NCI-H2107 treated with DMSO at 0.1 percent for 48 hours (cell line): ENCODE results near the gene CYP2F1.
"Not testable (repeated sequence)": the region's sequence is repeated elsewhere in the genome, so short reads cannot be mapped to it uniquely, and the experiment has no call there.

ENCODE experiments used
- DNase-seq: peaks from one replicate; lab custom pipeline; 2025; ENCODE audit not compliant: unreplicated experiment; lab: John Stamatoyannopoulos, UW

Gene CYP2F1

GRCh38 chr19:41114132-41114531, at the start of gene CYP2F1:
CYP2F1 (plus strand) TSS chr19:41114432; CDS start chr19:41116189, 1,757 bp downstream.
- DNase-seq = no peak

- DNase-seq = no peak
These were observed 49.2 kb upstream of the CYP2F1 start for GRCh38 chr19:41064974-41065569.

- DNase-seq = no peak
These were observed 37.9 kb upstream of the CYP2F1 start for GRCh38 chr19:41076286-41076685.

- DNase-seq = no peak
These were observed 30.7 kb upstream of the CYP2F1 start for GRCh38 chr19:41083516-41083915.

GRCh38 chr19:41085748-41086415, 28.4 kb upstream of the CYP2F1 start:
- no peak for DNase-seq

GRCh38 chr19:41088151-41088550, 26.1 kb upstream of the CYP2F1 start, which contains the start of gene CYP2A13:
CYP2A13 (plus strand) TSS chr19:41088451; CDS start chr19:41088472, 21 bp downstream.
- no peak for DNase-seq

- DNase-seq = no peak
These were observed 24.3 kb upstream of the CYP2F1 start for GRCh38 chr19:41089959-41090358.

GRCh38 chr19:41095703-41096102, 18.5 kb upstream of the CYP2F1 start:
- no peak for DNase-seq

- DNase-seq = no peak
These were observed 17.9 kb upstream of the CYP2F1 start for GRCh38 chr19:41096353-41096752.

- DNase-seq = no peak
These were observed 16.9 kb upstream of the CYP2F1 start for GRCh38 chr19:41097302-41097701.

GRCh38 chr19:41098762-41099161, 15.5 kb upstream of the CYP2F1 start:
- DNase-seq = no peak

GRCh38 chr19:41102210-41102609, 12.0 kb upstream of the CYP2F1 start:
- not testable (repeated sequence) for DNase-seq

- DNase-seq = no peak
These were observed 8.1 kb upstream of the CYP2F1 start for GRCh38 chr19:41106177-41106576.

- DNase-seq = no peak
These were observed 2.9 kb upstream of the CYP2F1 start for GRCh38 chr19:41111296-41111695.

- no peak for DNase-seq
These were observed 2.4 kb upstream of the CYP2F1 start for GRCh38 chr19:41111750-41112295.

- DNase-seq = no peak
These were observed 1.4 kb upstream of the CYP2F1 start for GRCh38 chr19:41112728-41113290.

GRCh38 chr19:41116261-41116660, 2.0 kb downstream of the CYP2F1 start:
- DNase-seq = no peak

GRCh38 chr19:41120929-41121911, 7.0 kb downstream of the CYP2F1 start:
- DNase-seq = not testable (repeated sequence)

GRCh38 chr19:41122846-41123245, 8.6 kb downstream of the CYP2F1 start:
- not testable (repeated sequence) for DNase-seq

GRCh38 chr19:41123716-41124294, 9.6 kb downstream of the CYP2F1 start:
- DNase-seq = no peak
